Ectodermal cell (in vitro differentiated cells): ENCODE data around the gene EYS.

Source experiments
- H3K27ac ChIP-seq: 2 replicates; pipeline ENCODE4 v1.7.0; 2013; ENCODE audit warnings: mild to moderate bottlenecking, low read depth, low read length; ENCODE audit not compliant: insufficient read depth, poor library complexity, severe bottlenecking
- H3K27me3 ChIP-seq: 2 replicates; pipeline ENCODE4 v1.7.0; 2013; ENCODE audit warnings: mild to moderate bottlenecking, low read length; ENCODE audit not compliant: insufficient read depth, control insufficient read depth, poor library complexity, severe bottlenecking
- H3K36me3 ChIP-seq: one replicate; pipeline ENCODE4 v1.7.0; 2013; ENCODE audit warnings: low read length; ENCODE audit not compliant: control insufficient read depth, insufficient read depth
- H3K4me1 ChIP-seq: one replicate; pipeline ENCODE4 v1.7.0; 2013; ENCODE audit warnings: low read length; ENCODE audit not compliant: control insufficient read depth, insufficient read depth
- H3K4me3 ChIP-seq: 2 replicates; pipeline ENCODE4 v1.7.0; 2013; ENCODE audit warnings: low read depth, low read length, control low read depth; ENCODE audit not compliant: insufficient read depth
- H3K9me3 ChIP-seq: 2 replicates; pipeline ENCODE4 v1.7.0; 2013; ENCODE audit warnings: mild to moderate bottlenecking, low read length, moderate library complexity; ENCODE audit not compliant: control insufficient read depth
- WGBS, 2 experiments: methylation state at CpG; one replicate each; pipeline ENCODE4 v1.1.7; 2013; ENCODE audit warnings: missing lambda C conversion rate in 2 of 2; 5-methylcytosine and 5-hydroxymethylcytosine counted together

EYS gene

DNA sequence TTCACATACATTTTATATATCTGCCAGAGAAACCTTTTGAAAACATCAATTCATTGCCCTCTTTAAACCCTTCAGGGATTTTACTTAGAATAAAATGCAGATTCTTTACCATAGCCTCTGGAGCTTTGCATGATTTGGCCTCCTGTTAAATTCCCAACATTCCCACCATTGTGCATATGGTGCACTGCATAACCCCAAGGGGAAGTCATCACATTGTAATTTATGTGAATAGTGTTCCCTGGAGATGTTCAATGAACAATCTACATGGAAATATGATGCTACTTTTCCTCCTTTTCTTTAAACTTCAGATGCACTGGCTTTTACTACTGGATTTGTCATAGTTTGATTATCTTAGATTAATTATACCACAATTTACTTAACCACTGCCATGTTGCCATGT lies 1976.7 kb downstream of the EYS start:
- Histone ChIP-seq H3K36me3 (no peaks in the 10 kb centered on the region), H3K4me3 (no peak overlapping the region), H3K27ac (no peak overlapping the region), H3K9me3 (no peaks in the 10 kb centered on the region), H3K4me1 (no peaks in the 10 kb centered on the region), H3K27me3 (no peaks in the 10 kb centered on the region)

DNA sequence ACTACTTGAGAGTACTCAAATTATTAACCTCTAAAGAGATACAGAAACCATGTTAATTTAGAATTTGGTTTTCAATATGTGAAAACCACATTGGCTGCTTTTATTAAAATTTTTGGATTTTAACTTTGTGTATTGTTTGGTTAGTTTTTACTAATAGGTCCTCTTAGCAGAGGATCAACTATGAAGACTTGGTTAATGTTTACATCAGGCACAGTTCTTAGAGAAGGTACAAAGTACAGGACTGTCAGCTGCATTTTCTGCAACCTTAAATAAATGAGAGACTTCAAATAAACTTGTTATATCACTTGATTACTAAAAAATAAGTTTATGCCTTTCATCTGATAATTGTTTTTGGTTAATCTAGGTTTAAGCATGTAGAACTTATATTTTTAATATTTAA lies 1982.3 kb downstream of the EYS start:
- Histone ChIP-seq H3K36me3 (no peaks in the 10 kb centered on the region), H3K4me1 (no peaks in the 10 kb centered on the region), H3K9me3 (no peaks in the 10 kb centered on the region), H3K27me3 (no peaks in the 10 kb centered on the region), H3K27ac (no peak overlapping the region), H3K4me3 (no peak overlapping the region)

DNA sequence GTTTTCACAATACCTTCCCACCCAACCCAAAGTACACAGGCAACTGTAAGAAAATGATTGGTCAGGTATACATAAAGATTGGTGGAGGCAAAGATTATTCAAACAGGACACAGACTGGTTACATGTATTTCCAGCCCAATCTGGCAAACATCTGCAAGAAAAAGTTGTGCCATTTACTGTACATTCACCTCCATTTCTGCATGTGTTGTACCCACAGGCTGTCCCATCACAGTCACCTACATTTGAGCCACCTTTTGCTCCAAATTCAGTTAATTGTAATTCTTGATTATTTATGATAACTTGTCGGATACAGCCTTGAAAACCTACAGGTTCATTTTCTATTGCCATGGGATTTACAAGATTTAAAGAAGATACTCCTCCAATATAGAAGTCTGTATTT lies 1985.8 kb downstream of the EYS start:
- no peak overlapping the region for H3K27ac ChIP-seq
- no peak overlapping the region for H3K4me3 ChIP-seq
- WGBS, 2 experiments, result 67% methylated on average over 1 of the region's 1 CpG; no CpG with 5 or more reads in 1 of the 2 experiments
- H3K9me3 ChIP-seq, result no peaks in the 10 kb centered on the region
- no peaks in the 10 kb centered on the region for H3K36me3 ChIP-seq
- H3K4me1 ChIP-seq, result no peaks in the 10 kb centered on the region
- no peaks in the 10 kb centered on the region for H3K27me3 ChIP-seq

DNA sequence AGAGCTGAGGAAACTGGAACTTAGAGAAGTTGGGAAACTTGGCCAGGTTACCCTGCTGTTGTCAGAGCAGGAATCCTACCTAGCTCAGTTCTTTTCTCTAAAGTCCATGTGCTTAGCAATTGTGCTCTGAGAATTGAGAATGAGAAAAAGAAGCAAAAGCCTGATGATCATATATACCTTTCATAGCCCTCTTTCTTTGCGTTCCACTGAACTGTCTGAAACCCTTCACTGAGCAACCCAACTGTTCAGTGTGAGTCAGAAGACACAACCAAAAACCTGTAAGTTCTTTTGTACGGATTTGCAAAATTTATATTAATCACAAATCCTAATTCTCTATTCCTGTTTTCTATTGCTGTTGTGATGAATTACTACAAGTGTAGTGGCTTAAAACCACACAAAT lies 1990.9 kb downstream of the EYS start:
- H3K4me1 ChIP-seq, result no peaks in the 10 kb centered on the region

DNA sequence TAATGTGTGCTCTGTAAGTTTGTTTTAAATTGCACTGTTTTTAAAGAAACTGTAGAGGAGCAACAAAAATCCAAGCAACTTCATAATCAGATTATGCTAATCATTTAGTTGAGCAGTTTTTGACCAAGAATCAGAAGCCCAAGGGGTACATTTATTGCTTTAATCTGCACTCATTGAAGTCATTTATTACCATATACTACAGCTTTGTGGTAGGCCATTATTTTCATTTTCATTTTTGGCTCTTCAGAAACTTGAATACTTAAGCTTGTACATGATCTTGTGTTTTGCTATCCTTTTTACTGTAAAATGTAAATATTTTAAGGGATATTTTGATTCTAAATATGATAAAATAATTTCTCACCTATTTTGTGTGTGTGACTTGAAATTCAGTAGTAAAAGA lies 1992.9 kb downstream of the EYS start:
- Histone ChIP-seq H3K4me3 (no peak overlapping the region), H3K9me3 (no peaks in the 10 kb centered on the region), H3K4me1 (no peaks in the 10 kb centered on the region), H3K36me3 (peaks cover 35% of the 10 kb centered on the region), H3K27me3 (no peaks in the 10 kb centered on the region), H3K27ac (no peak overlapping the region)

More for the DNA sequence above, 1990.9 kb downstream of the EYS start:
- peaks cover 19% of the 10 kb centered on the region for H3K36me3 ChIP-seq
- no peak overlapping the region for H3K27ac ChIP-seq
- H3K27me3 ChIP-seq, result no peaks in the 10 kb centered on the region
- WGBS, 2 experiments, result 92 to 95% methylated on average over 1 to 2 of the region's 2 CpGs
- H3K4me3 ChIP-seq, result no peak overlapping the region
- no peaks in the 10 kb centered on the region for H3K9me3 ChIP-seq

DNA sequence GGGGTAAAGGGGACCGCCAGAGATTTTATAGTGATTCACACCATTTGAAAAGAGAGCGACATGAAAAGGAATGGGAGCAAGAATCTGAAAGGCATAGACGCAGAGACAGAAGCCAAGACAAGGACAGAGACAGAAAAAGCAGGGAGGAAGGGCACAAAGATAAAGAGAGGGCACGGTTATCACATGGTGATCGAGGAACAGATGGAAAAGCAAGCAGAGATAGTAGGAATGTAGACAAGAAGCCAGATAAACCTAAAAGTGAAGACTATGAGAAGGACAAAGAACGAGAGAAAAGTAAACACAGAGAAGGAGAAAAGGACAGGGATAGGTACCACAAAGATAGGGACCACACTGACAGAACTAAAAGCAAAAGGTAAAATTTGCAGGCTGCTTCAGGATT lies 1993.7 kb downstream of the EYS start:
- H3K27me3 ChIP-seq, result no peaks in the 10 kb centered on the region
- no peaks in the 10 kb centered on the region for H3K9me3 ChIP-seq
- no peak overlapping the region for H3K27ac ChIP-seq
- no peak overlapping the region for H3K4me3 ChIP-seq
- H3K4me1 ChIP-seq, result no peaks in the 10 kb centered on the region
- WGBS, 2 experiments, result 95 to 96% methylated on average over 6 of the region's 6 CpGs
- peaks cover 36% of the 10 kb centered on the region for H3K36me3 ChIP-seq

DNA sequence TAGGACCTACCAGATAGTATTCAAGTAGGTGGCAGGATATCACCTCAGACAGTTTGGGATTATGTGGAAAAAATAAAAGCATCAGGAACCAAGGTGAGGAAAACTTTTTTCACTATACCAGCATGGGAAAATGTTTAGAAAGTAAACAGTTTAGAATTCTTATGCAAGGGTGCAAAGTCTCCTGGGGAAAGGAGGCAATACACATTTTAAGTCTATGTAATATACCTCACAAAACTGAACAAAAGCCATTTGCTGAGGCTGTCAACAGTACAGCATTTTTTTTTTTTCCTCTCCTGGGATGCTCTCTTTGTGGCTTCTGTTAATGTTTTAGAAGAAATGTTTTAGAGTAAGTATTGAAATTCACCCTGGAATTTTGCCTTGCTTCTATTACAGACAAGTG lies 1997.9 kb downstream of the EYS start:
- Histone ChIP-seq H3K4me1 (no peaks in the 10 kb centered on the region), H3K9me3 (no peaks in the 10 kb centered on the region), H3K4me3 (no peak overlapping the region), H3K27ac (no peak overlapping the region), H3K27me3 (no peaks in the 10 kb centered on the region), H3K36me3 (peaks cover 54% of the 10 kb centered on the region)

DNA sequence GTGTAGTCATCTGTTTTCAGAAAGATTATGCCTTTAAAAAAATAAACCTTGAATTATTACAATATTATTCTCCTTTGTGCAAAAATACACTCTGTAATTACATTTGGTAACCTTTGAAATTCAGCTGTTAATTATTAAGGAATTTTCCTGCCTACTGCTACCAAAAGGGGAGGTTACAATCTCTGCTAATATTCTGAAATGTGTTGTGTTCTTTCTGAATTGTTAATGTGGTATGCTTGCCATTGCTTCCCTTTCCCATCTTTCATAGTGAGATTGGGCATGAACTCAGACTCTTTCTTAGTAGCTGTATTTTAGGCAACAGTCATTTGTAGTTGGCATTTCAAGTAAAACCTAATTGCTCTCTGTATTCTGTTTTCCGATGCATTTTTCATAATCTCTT lies 1998.4 kb downstream of the EYS start:
- WGBS, 2 experiments, result 100% methylated on average over 1 of the region's 1 CpG; no CpG with 5 or more reads in 1 of the 2 experiments
- Histone ChIP-seq H3K27ac (no peak overlapping the region), H3K4me1 (no peaks in the 10 kb centered on the region), H3K4me3 (no peak overlapping the region), H3K36me3 (peaks cover 58% of the 10 kb centered on the region), H3K9me3 (no peaks in the 10 kb centered on the region), H3K27me3 (no peaks in the 10 kb centered on the region)

DNA sequence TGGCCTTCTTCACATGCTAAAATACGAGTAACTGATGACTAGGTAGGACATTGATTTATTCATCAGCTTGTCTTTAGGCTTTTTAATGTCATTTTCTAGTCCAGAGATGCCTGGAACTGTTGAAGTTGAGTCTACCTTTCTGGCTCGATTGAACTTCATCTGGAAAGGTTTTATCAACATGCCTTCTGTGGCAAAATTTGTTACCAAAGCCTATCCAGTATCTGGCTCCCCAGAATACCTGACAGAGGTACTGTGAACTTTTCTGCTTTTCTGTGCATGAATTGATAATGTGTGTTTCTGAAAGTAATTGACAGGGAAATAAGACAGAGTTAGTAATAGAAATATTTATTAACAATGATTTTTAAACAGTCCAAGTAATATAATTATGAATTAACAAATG lies 2000.4 kb downstream of the EYS start:
- Histone ChIP-seq H3K36me3 (peaks cover 47% of the 10 kb centered on the region), H3K4me1 (no peaks in the 10 kb centered on the region)
- WGBS, 2 experiments, result 91 to 94% methylated on average over 2 of the region's 2 CpGs

DNA sequence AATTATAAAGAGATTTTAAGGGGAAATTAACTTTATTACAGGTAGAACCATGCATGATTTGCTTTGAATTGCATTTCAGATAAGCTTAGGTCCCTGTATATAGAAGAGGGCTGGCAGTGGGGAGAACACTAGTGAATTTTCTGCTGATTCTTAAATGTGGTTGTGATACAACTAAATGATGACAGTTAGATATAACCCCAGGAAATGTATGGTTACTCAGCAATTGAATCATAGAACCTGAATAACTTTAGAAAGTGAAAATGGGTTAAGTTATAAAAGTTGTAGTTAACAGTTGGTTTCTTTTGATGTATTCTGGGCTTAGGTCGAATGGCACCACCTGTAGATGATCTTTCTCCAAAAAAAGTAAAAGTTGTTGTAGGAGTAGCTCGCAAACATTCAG lies 2001.3 kb downstream of the EYS start:
- Histone ChIP-seq H3K27ac (no peak overlapping the region), H3K27me3 (no peaks in the 10 kb centered on the region), H3K4me3 (no peak overlapping the region), H3K4me1 (no peaks in the 10 kb centered on the region), H3K9me3 (no peaks in the 10 kb centered on the region), H3K36me3 (peaks cover 41% of the 10 kb centered on the region)
- WGBS, 2 experiments, result 88 to 89% methylated on average over 2 of the region's 2 CpGs

More for the DNA sequence above, 2000.4 kb downstream of the EYS start:
- Histone ChIP-seq H3K27me3 (no peaks in the 10 kb centered on the region), H3K27ac (no peak overlapping the region), H3K4me3 (no peak overlapping the region), H3K9me3 (no peaks in the 10 kb centered on the region)

DNA sequence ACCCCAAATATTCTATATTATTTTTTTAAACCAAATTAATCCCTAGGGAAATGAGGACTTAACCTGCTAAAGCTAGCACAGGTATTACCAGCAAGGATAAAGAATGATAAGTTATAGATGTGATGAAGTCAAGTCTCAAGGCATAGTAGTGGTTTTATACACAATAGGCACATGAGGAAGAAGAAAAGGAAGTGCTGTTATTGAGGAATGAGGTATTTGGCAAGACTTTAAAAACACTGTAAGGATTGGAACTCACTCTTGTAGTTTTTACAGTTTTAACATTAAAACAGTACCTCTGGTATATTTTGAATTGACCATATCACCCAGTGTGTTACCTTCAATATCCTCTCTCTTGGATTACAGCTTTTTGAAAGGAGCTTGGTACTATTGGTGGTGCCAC lies 2016.8 kb downstream of the EYS start:
- Histone ChIP-seq H3K4me1 (no peaks in the 10 kb centered on the region), H3K9me3 (no peaks in the 10 kb centered on the region), H3K27ac (no peak overlapping the region), H3K27me3 (no peaks in the 10 kb centered on the region), H3K4me3 (no peak overlapping the region), H3K36me3 (peaks cover 11% of the 10 kb centered on the region)
